Naive thymus-derived CD4-positive, alpha-beta T cell (primary cell): ENCODE data around the gene ADIPOQ. TPM values are rescaled to one million over a fixed set of nuclear protein-coding genes. Genes with fewer than 3 reads are reported as not detected.
A peak's percentile ranks its signal among the peaks of the same experiment; 100 is the strongest.
"Not testable (repeated sequence)": the region's sequence is repeated elsewhere in the genome, so short reads cannot be mapped to it uniquely, and the experiment has no call there.

Source experiments
- ATAC-seq: fragments of 150-1000 bp; cut with Tn5 transposase; 2 replicates; pipeline ENCODE4 v1.10.0; 2021; ENCODE audit warnings: mild to moderate bottlenecking, moderate library complexity
- CTCF ChIA-PET: fragments of 350-600 bp; sonication (Branson Sonifier 250); formaldehyde crosslinking; loops from one replicate; lab custom pipeline; 2021; ENCODE audit warnings: antibody characterized with exemption; lab: Charles Lee
- POLR2A ChIA-PET: fragments of 350-600 bp; sonication (Branson Sonifier 250); formaldehyde crosslinking; loops from one replicate; lab custom pipeline; 2021; ENCODE audit warnings: antibody characterized with exemption, inconsistent platforms; lab: Charles Lee
- DNase-seq, 9 donors: peaks; one replicate each; pipeline versions ENCODE4 v3.0.0 to v3.0.0-alpha.2; 2020 to 2022; ENCODE audit warnings: mixed read lengths in 1 of 9
- H3K27ac ChIP-seq: one replicate; pipeline ENCODE4 v1.7.0; 2013; ENCODE audit warnings: mild to moderate bottlenecking, low read depth, low read length, moderate library complexity
- H3K27me3 ChIP-seq, 2 donors: one replicate each; pipeline ENCODE4 v1.7.0; 2013; ENCODE audit warnings: low read length in 2 of 2, mild to moderate bottlenecking in 2 of 2, moderate library complexity in 2 of 2; ENCODE audit not compliant: control insufficient read depth in 2 of 2, insufficient read depth in 2 of 2
- H3K36me3 ChIP-seq, 3 experiments: 1 replicate in 2 of 3; 2 replicates in 1 of 3; pipeline ENCODE4 v1.7.0; 2013; ENCODE audit warnings: low read length in 3 of 3, mild to moderate bottlenecking in 3 of 3, moderate library complexity in 1 of 3; ENCODE audit not compliant: insufficient read depth in 3 of 3, control insufficient read depth in 2 of 3
- H3K4me1 ChIP-seq, 2 donors: one replicate each; pipeline ENCODE4 v1.7.0; 2013; ENCODE audit warnings: low read length in 2 of 2, mild to moderate bottlenecking in 2 of 2, moderate library complexity in 1 of 2; ENCODE audit not compliant: control insufficient read depth in 2 of 2, insufficient read depth in 2 of 2
- H3K4me3 ChIP-seq: 2 replicates; pipeline ENCODE4 v1.7.0; 2013; ENCODE audit warnings: mild to moderate bottlenecking, low read length
- H3K9me3 ChIP-seq, 3 experiments: 1 replicate in 2 of 3; 2 replicates in 1 of 3; pipeline ENCODE4 v1.7.0; 2013; ENCODE audit warnings: low read length in 3 of 3; ENCODE audit not compliant: control insufficient read depth in 2 of 3
- H3K27ac Mint-ChIP-seq, 9 donors: one replicate each; pipeline ENCODE4 v1.8.0; 2020 to 2022; ENCODE audit warnings: mixed read lengths in 9 of 9, mild to moderate bottlenecking in 8 of 9, moderate library complexity in 5 of 9, inconsistent platforms in 2 of 9
- H3K27me3 Mint-ChIP-seq, 5 donors: one replicate each; pipeline ENCODE4 v1.8.0; 2021 to 2022; ENCODE audit warnings: mixed read lengths in 5 of 5, mild to moderate bottlenecking in 1 of 5
- H3K36me3 Mint-ChIP-seq, 5 donors: one replicate each; pipeline ENCODE4 v1.8.0; 2020 to 2022; ENCODE audit warnings: mixed read lengths in 5 of 5, mild to moderate bottlenecking in 3 of 5, inconsistent platforms in 1 of 5
- H3K4me1 Mint-ChIP-seq, 7 donors: one replicate each; pipeline ENCODE4 v1.8.0; 2020 to 2022; ENCODE audit warnings: mixed read lengths in 7 of 7, mild to moderate bottlenecking in 3 of 7, inconsistent platforms in 1 of 7
- H3K4me3 Mint-ChIP-seq, 10 donors: one replicate each; pipeline ENCODE4 v1.8.0; 2020 to 2022; ENCODE audit warnings: mild to moderate bottlenecking in 10 of 10, mixed read lengths in 10 of 10, moderate library complexity in 6 of 10, inconsistent platforms in 2 of 10
- H3K9me3 Mint-ChIP-seq, 11 donors: one replicate each; pipeline ENCODE4 v1.8.0; 2020 to 2022; ENCODE audit warnings: mixed read lengths in 11 of 11, mild to moderate bottlenecking in 4 of 11, inconsistent platforms in 1 of 11, moderate library complexity in 1 of 11
- intact Hi-C, 2 donors: fragments of 100-400 bp; cut with micrococcal nuclease; formaldehyde crosslinking; loops; one replicate each; pipeline ENCODE4 v1.15.1; 2023
- polyA plus RNA-seq, 2 donors: library from polyadenylated mRNA; unstranded; fragments of 300-500 nt; fragmentation: Illumina TruSeq; gene quantifications; one replicate each; pipeline ENCODE4 v1.2.3, GENCODE V29; 2021
- total RNA-seq, 6 experiments: library from RNA in 5 of 6; stranded (reverse) in 5 of 6; gene quantifications; 1 replicate in 5 of 6; 2 replicates in 1 of 6; pipeline ENCODE4 v1.2.3 and lab custom pipeline; 2021 to 2026

The ADIPOQ gene
- total and polyA plus RNA-seq, 7 experiments from 2014 or later: not detected

- H3K4me1 ChIP-seq: peaks cover 13 to 25% of the 10 kb centered on the region in 2 donors
- CTCF ChIA-PET: interaction anchor here (0.8 kb wide), 1 partner anchor 8 kb away, joined by 3 read pairs; no protein-coding TSS in a partner anchor
- H3K4me3 ChIP-seq: no peak overlapping the region
- H3K4me1 Mint-ChIP-seq: peaks cover 15 to 44% (median 41%) of the 10 kb centered on the region in 7 donors
- no peaks in the 10 kb centered on the region for H3K27me3 Mint-ChIP-seq
- DNase-seq: no peak
- no peaks in the 10 kb centered on the region for H3K27me3 ChIP-seq
- peaks cover 0 to 5% (median 0%) of the 10 kb centered on the region in 5 donors for H3K36me3 Mint-ChIP-seq
- POLR2A ChIA-PET: interaction anchor here (1.0 to 1.5 kb wide), 3 partner anchors 20 to 52 kb away, joined by 3 to 5 read pairs (median 4); no protein-coding TSS in a partner anchor
- intact Hi-C loops: loop anchor here in 1 of 2 donors (2.0 kb wide), 1 partner anchor 21 kb away; no protein-coding TSS in a partner anchor
- peaks cover 0 to 7% (median 0%) of the 10 kb centered on the region in 11 donors for H3K9me3 Mint-ChIP-seq
- no peaks in the 10 kb centered on the region for H3K9me3 ChIP-seq
- H3K36me3 ChIP-seq: no peaks in the 10 kb centered on the region
- no peak for ATAC-seq
- H3K27ac Mint-ChIP-seq: peak overlapping the region in 4 of 9 donors; percentile 19 to 92 (median 78)
- peak overlapping the region in 3 of 10 donors; percentile 46 to 64 (median 55) for H3K4me3 Mint-ChIP-seq
- H3K27ac ChIP-seq: no peak overlapping the region
Measured at GRCh38 chr3:186879781-186880180, 37.3 kb downstream of the ADIPOQ start.

- H3K36me3 ChIP-seq: no peaks in the 10 kb centered on the region
- no peak overlapping the region for H3K4me3 ChIP-seq
- intact Hi-C loops: loop anchor here in 1 of 2 donors (2.0 kb wide), 1 partner anchor 20 kb away; no protein-coding TSS in a partner anchor
- Mint-ChIP-seq H3K27me3 (no peaks in the 10 kb centered on the region), H3K36me3 (peaks cover 0 to 5% (median 0%) of the 10 kb centered on the region in 5 donors), H3K27ac (peak overlapping the region in 7 of 9 donors; percentile 19 to 92 (median 72)), H3K9me3 (peaks cover 0 to 7% (median 0%) of the 10 kb centered on the region in 11 donors), H3K4me1 (peaks cover 15 to 46% (median 41%) of the 10 kb centered on the region in 7 donors), H3K4me3 (peak overlapping the region in 6 of 10 donors; percentile 3 to 65 (median 32))
- ChIA-PET CTCF (interaction anchor here (0.8 kb wide), 1 partner anchor 8 kb away, joined by 3 read pairs; no protein-coding TSS in a partner anchor), POLR2A (interaction anchor here (1.1 to 1.5 kb wide), 6 partner anchors 9 to 51 kb away, joined by 3 to 6 read pairs (median 4); no protein-coding TSS in a partner anchor)
- no peaks in the 10 kb centered on the region for H3K9me3 ChIP-seq
- no peak overlapping the region for H3K27ac ChIP-seq
- H3K4me1 ChIP-seq: peaks cover 13 to 25% of the 10 kb centered on the region in 2 donors
- H3K27me3 ChIP-seq: no peaks in the 10 kb centered on the region
- DNase-seq: no peak
- ATAC-seq: no peak
Measured at GRCh38 chr3:186880406-186880805, 37.9 kb downstream of the ADIPOQ start.

- intact Hi-C loops: loop anchor here in 1 of 2 donors (2.0 kb wide), 2 partner anchors 27 to 29 kb away; no protein-coding TSS in a partner anchor
- Mint-ChIP-seq H3K9me3 (peaks cover 0 to 3% (median 0%) of the 10 kb centered on the region in 11 donors), H3K27me3 (peaks cover 0 to 2% (median 0%) of the 10 kb centered on the region in 5 donors), H3K4me3 (peak overlapping the region in 2 of 10 donors; percentile 6 to 71), H3K27ac (peak overlapping the region in 2 of 9 donors; percentile 8 to 85), H3K4me1 (peaks cover 15 to 50% (median 41%) of the 10 kb centered on the region in 7 donors), H3K36me3 (peaks cover 0 to 4% (median 0%) of the 10 kb centered on the region in 5 donors)
- Histone ChIP-seq H3K9me3 (no peaks in the 10 kb centered on the region), H3K4me3 (no peak overlapping the region), H3K27ac (no peak overlapping the region), H3K36me3 (no peaks in the 10 kb centered on the region), H3K27me3 (no peaks in the 10 kb centered on the region), H3K4me1 (peaks cover 13 to 25% of the 10 kb centered on the region in 2 donors)
- ATAC-seq (no peak), DNase-seq (no peak)
- ChIA-PET POLR2A (interaction anchor here (0.6 to 1.8 kb wide), 3 partner anchors 10 to 21 kb away, joined by 3 to 5 read pairs (median 4); no protein-coding TSS in a partner anchor), CTCF (no interaction called here)
Measured at GRCh38 chr3:186882150-186882524, 39.6 kb downstream of the ADIPOQ start.

- H3K27ac Mint-ChIP-seq: peak overlapping the region in 3 of 9 donors; percentile 47 to 64 (median 54)
- Histone ChIP-seq H3K27ac (no peak overlapping the region), H3K4me1 (peaks cover 13 to 25% of the 10 kb centered on the region in 2 donors), H3K27me3 (no peaks in the 10 kb centered on the region), H3K4me3 (no peak overlapping the region), H3K36me3 (no peaks in the 10 kb centered on the region), H3K9me3 (no peaks in the 10 kb centered on the region)
- peaks cover 0 to 3% (median 0%) of the 10 kb centered on the region in 11 donors for H3K9me3 Mint-ChIP-seq
- peaks cover 0 to 2% (median 0%) of the 10 kb centered on the region in 5 donors for H3K27me3 Mint-ChIP-seq
- H3K36me3 Mint-ChIP-seq: peaks cover 0 to 1% (median 0%) of the 10 kb centered on the region in 5 donors
- ChIA-PET POLR2A (interaction anchor here (1.8 kb wide), 1 partner anchor 22 kb away, joined by 5 read pairs; no protein-coding TSS in a partner anchor), CTCF (no interaction called here)
- DNase-seq: peak in 1 of 9 donors; percentile 64
- intact Hi-C loops: loop anchor here in 1 of 2 donors (1.0 to 2.0 kb wide), 3 partner anchors 26 to 49 kb away; no protein-coding TSS in a partner anchor
- ATAC-seq: peak; percentile 45
- H3K4me1 Mint-ChIP-seq: peaks cover 15 to 50% (median 41%) of the 10 kb centered on the region in 7 donors
- peak overlapping the region in 2 of 10 donors; percentile 37 to 49 for H3K4me3 Mint-ChIP-seq
Measured at GRCh38 chr3:186882881-186883685, 40.6 kb downstream of the ADIPOQ start.

GRCh38 chr3:186883686-186884058 lies 41.2 kb downstream of the ADIPOQ start:
- H3K9me3 ChIP-seq: no peaks in the 10 kb centered on the region
- Mint-ChIP-seq H3K4me1 (peaks cover 15 to 52% (median 43%) of the 10 kb centered on the region in 7 donors), H3K4me3 (peak overlapping the region in 2 of 10 donors; percentile 37 to 49), H3K36me3 (peaks cover 0 to 1% (median 0%) of the 10 kb centered on the region in 5 donors), H3K27ac (peak overlapping the region in 2 of 9 donors; percentile 54 to 64), H3K9me3 (peaks cover 0 to 3% (median 0%) of the 10 kb centered on the region in 11 donors), H3K27me3 (peaks cover 0 to 5% (median 0%) of the 10 kb centered on the region in 5 donors)
- POLR2A ChIA-PET: no interaction called here
- H3K27ac ChIP-seq: no peak overlapping the region
- H3K27me3 ChIP-seq: no peaks in the 10 kb centered on the region
- no peak for DNase-seq
- intact Hi-C loops: loop anchor here in 1 of 2 donors (1.0 to 2.0 kb wide), 3 partner anchors 25 to 49 kb away; no protein-coding TSS in a partner anchor
- H3K4me1 ChIP-seq: peaks cover 13 to 25% of the 10 kb centered on the region in 2 donors
- CTCF ChIA-PET: no interaction called here
- no peak overlapping the region for H3K4me3 ChIP-seq
- peak; percentile 55 for ATAC-seq
- H3K36me3 ChIP-seq: no peaks in the 10 kb centered on the region

GRCh38 chr3:186884868-186885267 lies 42.4 kb downstream of the ADIPOQ start:
- H3K27ac Mint-ChIP-seq, intact Hi-C loops, POLR2A ChIA-PET, H3K36me3 ChIP-seq, CTCF ChIA-PET, H3K4me3 ChIP-seq, H3K9me3 ChIP-seq, H3K27me3 Mint-ChIP-seq, DNase-seq, H3K27me3 ChIP-seq, H3K9me3 Mint-ChIP-seq, H3K36me3 Mint-ChIP-seq, H3K27ac ChIP-seq, ATAC-seq, H3K4me3 Mint-ChIP-seq: not testable (repeated sequence)
- H3K4me1 ChIP-seq: peaks cover 12 to 17% of the 10 kb centered on the region in 2 donors
- peaks cover 15 to 50% (median 37%) of the 10 kb centered on the region in 7 donors for H3K4me1 Mint-ChIP-seq
